ENCODE measurements around the gene QRICH2.

- TF ChIP-seq CTCF (IDR thresholded peaks at IDR 0.05) = no peak
- no peak for TF ChIP-seq POLR2A (IDR thresholded peaks at IDR 0.05)
- no peak for TF ChIP-seq EP300 (IDR thresholded peaks at IDR 0.05; ENCODE audit: low read depth)
Observed at GRCh38 chr17:76343106-76343505, 35.0 kb upstream of the QRICH2 start.
